Stomach (tissue), 9 donors: ENCODE data around the gene P2RY4. TPM values are rescaled to one million over a fixed set of nuclear protein-coding genes. Genes with fewer than 3 reads are reported as not detected.
"Not testable (repeated sequence)": the region's sequence is repeated elsewhere in the genome, so short reads cannot be mapped to it uniquely, and the experiment has no call there.

ENCODE experiments used
- DNase-seq, 2 donors: peaks; one replicate each; pipeline versions ENCODE4 v3.0.0 to v3.0.0-alpha.2; 2013 to 2019
- H3K27ac ChIP-seq, 5 donors: fragments of 200-600 bp in 4 of 5; sonication (generic) in 4 of 5; one replicate each; pipeline ENCODE4 v1.5.1; 2013 to 2019; ENCODE audit warnings: mild to moderate bottlenecking in 1 of 5, moderate library complexity in 1 of 5
- H3K27me3 ChIP-seq, 3 donors: fragments of 200-600 bp; sonication (generic); one replicate each; pipeline ENCODE4 v1.5.1; 2017 to 2019; ENCODE audit warnings: mixed run types in 1 of 3
- H3K36me3 ChIP-seq, 4 donors: fragments of 200-600 bp; sonication (generic); 1 replicate in 3 of 4; 2 replicates in 1 of 4; pipeline ENCODE4 v1.5.1; 2016 to 2019
- H3K4me1 ChIP-seq, 4 donors: fragments of 200-600 bp; sonication (generic); one replicate each; pipeline ENCODE4 v1.5.1; 2016 to 2019
- H3K4me3 ChIP-seq, 4 donors: fragments of 200-600 bp; sonication (generic) in 3 of 4; one replicate each; pipeline ENCODE4 v1.5.1; 2016 to 2019; ENCODE audit warnings: mild to moderate bottlenecking in 1 of 4
- H3K9me3 ChIP-seq, 4 donors: fragments of 200-600 bp; sonication (generic); one replicate each; pipeline ENCODE4 v1.5.1; 2016 to 2019
- CTCF ChIP-seq, 7 experiments: fragments of 450-650 bp in 4 of 7; fragments of 200-600 bp in 3 of 7; sonication (generic) in 3 of 7; IDR thresholded peaks; one replicate each; pipeline ENCODE4 v1.5.1; 2016 to 2019; ENCODE audit warnings: antibody characterized with exemption in 7 of 7, control low read depth in 2 of 7, mild to moderate bottlenecking in 1 of 7
- EP300 ChIP-seq: sonication (generic); formaldehyde crosslinking; IDR thresholded peaks from one replicate; pipeline ENCODE4 v1.6.1; 2017; ENCODE audit warnings: antibody characterized with exemption
- POLR2A ChIP-seq, 4 donors: fragments of 450-650 bp; IDR thresholded peaks; one replicate each; pipeline ENCODE4 v1.6.1; 2016; ENCODE audit warnings: antibody characterized with exemption in 4 of 4, control low read depth in 2 of 4, mild to moderate bottlenecking in 1 of 4, moderate library complexity in 1 of 4
- POLR2AphosphoS5 ChIP-seq, 3 donors: sonication (generic); formaldehyde crosslinking; IDR thresholded peaks; one replicate each; pipeline ENCODE4 v1.6.1; 2016; ENCODE audit warnings: antibody characterized with exemption in 3 of 3
- WGBS, 5 donors: extraction: QIAGEN DNeasy Blood & Tissue Kit in 3 of 5; methylation state at CpG; one replicate each; pipeline versions ENCODE4 v1.1.5 to v1.1.7; 2013 to 2018; 5-methylcytosine and 5-hydroxymethylcytosine counted together
- intact Hi-C: fragments of 100-400 bp; cut with DNase I; formaldehyde crosslinking; loops from one replicate; pipeline ENCODE4 v1.15.1; 2023; ENCODE audit warnings: low total_unique reads
- polyA plus RNA-seq, 3 donors: library from polyadenylated mRNA; stranded (reverse); fragments of 200-250 nt; gene quantifications; one replicate each; pipeline ENCODE4 v1.2.3, GENCODE V29; 2013
- total RNA-seq, 5 donors: library from RNA; depleted of rRNA; stranded (reverse); fragments of >200 nt; gene quantifications; one replicate each; pipeline versions ENCODE4 v1.1.0 to v1.2.3, GENCODE V29; 2014 to 2016
- donor health status: healthy with polysubstance abuse.
- donor health status: Bipolar disorder and iron deficiency.
- donor health status: healthy.

The P2RY4 gene
- total and polyA plus RNA-seq, 8 donors: 0.73 to 0.89 TPM; not detected in 6

DNA sequence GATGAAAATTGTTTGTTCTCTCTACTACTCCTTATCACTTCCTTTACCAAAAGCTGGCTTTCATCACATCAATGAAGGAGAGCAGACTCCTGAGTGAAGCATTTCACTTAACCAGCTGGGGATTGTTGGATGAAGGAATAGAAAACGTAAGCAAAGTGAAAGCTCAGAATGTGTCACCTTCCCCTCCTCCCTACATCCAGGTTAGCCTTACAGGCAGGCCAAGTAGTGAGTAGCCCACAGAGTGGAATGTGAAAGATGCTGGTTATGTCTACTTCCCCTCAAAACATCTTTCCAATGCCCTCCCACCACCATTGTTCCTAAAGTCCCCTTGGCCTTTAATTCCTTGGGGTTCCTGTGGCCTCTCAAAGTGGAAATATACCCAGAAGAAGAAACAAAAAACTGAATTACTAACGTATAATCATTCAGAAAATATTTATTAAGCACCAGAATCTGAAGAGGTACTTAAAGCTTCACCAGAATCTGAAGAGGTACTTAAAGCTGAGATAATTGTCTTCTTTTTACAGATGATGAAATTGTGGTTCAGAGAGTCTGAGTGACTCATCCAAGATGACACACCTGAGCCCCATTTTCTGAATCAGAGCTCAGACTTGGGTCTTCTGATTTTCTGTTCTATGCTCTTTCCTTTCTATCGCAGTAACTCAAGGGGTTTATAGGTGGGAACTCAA lies 6.5 kb downstream of the P2RY4 start:
- Histone ChIP-seq H3K27me3 (no peaks in the 10 kb centered on the region), H3K9me3 (no peaks in the 10 kb centered on the region), H3K36me3 (no peaks in the 10 kb centered on the region), H3K4me1 (no peaks in the 10 kb centered on the region), H3K4me3 (no peak overlapping the region), H3K27ac (no peak overlapping the region)
- TF ChIP-seq POLR2A (IDR thresholded peaks at IDR 0.05) (no peak), CTCF (IDR thresholded peaks at IDR 0.05) (no peak), POLR2AphosphoS5 (IDR thresholded peaks at IDR 0.05) (no peak), EP300 (no peak)
- WGBS, 5 donors: 57 to 88% (median 71%) methylated on average over 3 of the region's 3 CpGs
- DNase-seq: no peak
- intact Hi-C loops: no loop called here

GRCh38 chrX:70252491-70252890 lies 7.5 kb downstream of the P2RY4 start:
- H3K27ac ChIP-seq: no peak overlapping the region
- TF ChIP-seq POLR2A (IDR thresholded peaks at IDR 0.05): no peak
- no peaks in the 10 kb centered on the region for H3K36me3 ChIP-seq
- no peaks in the 10 kb centered on the region for H3K9me3 ChIP-seq
- no peak overlapping the region for H3K4me3 ChIP-seq
- H3K27me3 ChIP-seq: no peaks in the 10 kb centered on the region
- DNase-seq: no peak
- 55 to 77% (median 68%) methylated on average over 2 of the region's 2 CpGs for WGBS, 5 donors
- intact Hi-C loops: no loop called here
- no peaks in the 10 kb centered on the region for H3K4me1 ChIP-seq

DNA sequence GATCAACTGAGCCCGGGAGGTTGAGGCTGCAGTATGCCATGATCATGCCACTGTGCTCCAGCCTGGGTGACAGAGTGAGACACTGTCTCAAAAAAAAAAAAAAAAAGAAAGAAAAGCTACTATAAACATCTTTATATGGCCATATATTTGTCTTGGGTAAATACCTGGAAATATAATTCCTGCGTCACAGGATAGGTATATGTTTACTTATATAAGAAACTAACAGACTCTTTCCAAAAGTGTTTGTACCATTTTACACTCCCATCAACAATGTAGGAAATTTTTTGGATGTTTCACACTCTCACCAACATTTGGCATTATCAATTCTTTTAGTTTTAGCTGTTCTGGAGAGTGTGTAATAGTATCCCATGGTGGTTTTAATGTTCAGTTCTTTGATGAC lies 12.8 kb downstream of the P2RY4 start:
- WGBS, 5 donors: 58 to 89% (median 83%) methylated on average over 2 of the region's 2 CpGs
- Histone ChIP-seq H3K4me1 (no peaks in the 10 kb centered on the region), H3K9me3 (peaks cover 0 to 4% (median 0%) of the 10 kb centered on the region in 4 donors), H3K36me3 (no peaks in the 10 kb centered on the region), H3K27me3 (no peaks in the 10 kb centered on the region), H3K27ac (no peak overlapping the region), H3K4me3 (no peak overlapping the region)
- intact Hi-C loops: no loop called here
- no peak for DNase-seq
- no peak for TF ChIP-seq POLR2AphosphoS5 (IDR thresholded peaks at IDR 0.05)
- no peak for TF ChIP-seq CTCF (IDR thresholded peaks at IDR 0.05)
- TF ChIP-seq POLR2A (IDR thresholded peaks at IDR 0.05): no peak
- TF ChIP-seq EP300: no peak

- no peak overlapping the region for H3K4me3 ChIP-seq
- no peak for DNase-seq
- H3K4me1 ChIP-seq: no peaks in the 10 kb centered on the region
- TF ChIP-seq POLR2A (IDR thresholded peaks at IDR 0.05) (no peak), CTCF (IDR thresholded peaks at IDR 0.05) (no peak), EP300 (no peak), POLR2AphosphoS5 (IDR thresholded peaks at IDR 0.05) (no peak)
- intact Hi-C loops: no loop called here
- no peak overlapping the region for H3K27ac ChIP-seq
- WGBS, 5 donors: 66 to 87% (median 85%) methylated on average over 6 of the region's 6 CpGs
- H3K27me3 ChIP-seq: no peaks in the 10 kb centered on the region
- H3K9me3 ChIP-seq: peaks cover 0 to 4% (median 0%) of the 10 kb centered on the region in 4 donors
- no peaks in the 10 kb centered on the region for H3K36me3 ChIP-seq
Observed at GRCh38 chrX:70244881-70245280, 15.1 kb downstream of the P2RY4 start.

DNA sequence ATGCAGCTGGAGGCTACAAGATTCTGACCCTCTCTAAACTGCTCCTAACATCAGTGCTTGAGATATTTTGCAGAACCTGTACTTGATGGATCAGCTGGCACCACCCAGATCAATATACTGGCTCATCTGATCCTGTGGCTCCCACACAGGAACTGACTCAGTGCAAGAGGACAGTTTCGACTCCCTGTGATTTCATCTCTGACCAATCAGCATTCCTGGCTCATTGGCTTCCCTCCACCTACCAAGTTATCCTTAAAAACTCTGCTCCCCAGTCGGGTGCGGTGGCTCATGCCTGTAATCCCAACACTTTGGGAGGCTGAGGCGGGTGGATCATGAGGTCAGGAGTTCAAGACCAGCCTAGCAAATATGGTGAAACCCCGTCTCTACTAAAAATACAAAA lies 16.4 kb downstream of the P2RY4 start:
- H3K4me1 ChIP-seq, intact Hi-C loops, H3K4me3 ChIP-seq, H3K36me3 ChIP-seq, DNase-seq, H3K27ac ChIP-seq, H3K9me3 ChIP-seq, H3K27me3 ChIP-seq: not testable (repeated sequence)
- WGBS, 5 donors: 70 to 83% (median 72%) methylated on average over 4 to 5 of the region's 5 CpGs
